NCI-H69 (cell line): ENCODE measurements around the gene COPS2.
"Not testable (repeated sequence)": the region's sequence is repeated elsewhere in the genome, so short reads cannot be mapped to it uniquely, and the experiment has no call there.

Experiments used
- DNase-seq: peaks from one replicate; lab custom pipeline; 2025; lab: John Stamatoyannopoulos, UW

The COPS2 gene

GRCh38 chr15:49155110-49155833 lies at the start of gene COPS2:
Gene COPS2 (minus strand): TSS chr15:49155599. CDS start chr15:49155578, 21 bp downstream.
- peak; percentile 99 for DNase-seq

- DNase-seq, result no peak
Observed at GRCh38 chr15:49200347-49200746, 44.9 kb upstream of the COPS2 start.

- no peak for DNase-seq
Observed at GRCh38 chr15:49199666-49200065, 44.3 kb upstream of the COPS2 start.

- no peak for DNase-seq
Observed at GRCh38 chr15:49196856-49197255, 41.5 kb upstream of the COPS2 start.

- no peak for DNase-seq
Observed at GRCh38 chr15:49191892-49192291, 36.5 kb upstream of the COPS2 start.

- DNase-seq, result no peak
Observed at GRCh38 chr15:49190586-49190985, 35.2 kb upstream of the COPS2 start.

- DNase-seq, result no peak
Observed at GRCh38 chr15:49189631-49190030, 34.2 kb upstream of the COPS2 start.

- DNase-seq, result no peak
Observed at GRCh38 chr15:49188933-49189332, 33.5 kb upstream of the COPS2 start.

GRCh38 chr15:49187549-49188245 lies 32.3 kb upstream of the COPS2 start:
- DNase-seq, result no peak

GRCh38 chr15:49185473-49185872 lies 30.1 kb upstream of the COPS2 start:
- no peak for DNase-seq

GRCh38 chr15:49183741-49184140 lies 28.3 kb upstream of the COPS2 start:
- peak; percentile 18 for DNase-seq

GRCh38 chr15:49182128-49182527 lies 26.7 kb upstream of the COPS2 start:
- DNase-seq, result no peak

- DNase-seq, result no peak
Observed at GRCh38 chr15:49179433-49180190, 24.2 kb upstream of the COPS2 start.

- no peak for DNase-seq
Observed at GRCh38 chr15:49178497-49178896, 23.1 kb upstream of the COPS2 start.

GRCh38 chr15:49175582-49176397 lies 20.4 kb upstream of the COPS2 start:
- DNase-seq, result not testable (repeated sequence)

GRCh38 chr15:49174902-49175301 lies 19.5 kb upstream of the COPS2 start:
- no peak for DNase-seq

- peak; percentile 13 for DNase-seq
Observed at GRCh38 chr15:49171790-49172189, 16.4 kb upstream of the COPS2 start.

- DNase-seq, result peak; percentile 98
Observed at GRCh38 chr15:49169880-49170597, 14.6 kb upstream of the COPS2 start, which contains the start of gene GALK2. Gene GALK2 (plus strand): TSS chr15:49170247. CDS start chr15:49170323, 76 bp downstream.

- no peak for DNase-seq
Observed at GRCh38 chr15:49168016-49168415, 12.6 kb upstream of the COPS2 start.

GRCh38 chr15:49164865-49165264 lies 9.5 kb upstream of the COPS2 start:
- no peak for DNase-seq

GRCh38 chr15:49163678-49164077 lies 8.3 kb upstream of the COPS2 start:
- DNase-seq, result no peak
